Right renal pelvis (tissue), 4 donors: ENCODE results near the gene SUGT1. TPM values are rescaled to one million over a fixed set of nuclear protein-coding genes. Genes with fewer than 3 reads are reported as not detected.
A peak's percentile ranks its signal among the peaks of the same experiment; 100 is the strongest.
"Not testable (repeated sequence)": the region's sequence is repeated elsewhere in the genome, so short reads cannot be mapped to it uniquely, and the experiment has no call there.

Experiments used
- DNase-seq, 4 donors: peaks; one replicate each; pipeline ENCODE4 v3.0.0-alpha.2; 2013; ENCODE audit warnings: low read depth in 4 of 4, low spot score in 3 of 4, missing footprints in 1 of 4
- polyA plus RNA-seq, 4 donors: library from polyadenylated mRNA; unstranded; fragments of 120-200 nt; gene quantifications; one replicate each; pipeline ENCODE4 v1.2.1, GENCODE V29; 2013; ENCODE audit not compliant: insufficient read length in 4 of 4

The SUGT1 gene
- polyA plus RNA-seq = 10 to 100 TPM; 53.4 to 58.6 (median 56.4) TPM

- DNase-seq = peak; percentile 94 to 96 (median 95)
Measured at GRCh38 chr13:52652196-52652979, at the start of gene SUGT1. Gene SUGT1, plus strand, starts transcription at chr13:52652836. Its CDS starts 85 bp downstream, at chr13:52652921.

GRCh38 chr13:52603316-52603715 is 49.3 kb upstream of the SUGT1 start:
- DNase-seq = not testable (repeated sequence)

- not testable (repeated sequence) for DNase-seq
Measured at GRCh38 chr13:52606126-52606525, 46.5 kb upstream of the SUGT1 start.

GRCh38 chr13:52606795-52607194 is 45.8 kb upstream of the SUGT1 start:
- DNase-seq = not testable (repeated sequence)

DNA sequence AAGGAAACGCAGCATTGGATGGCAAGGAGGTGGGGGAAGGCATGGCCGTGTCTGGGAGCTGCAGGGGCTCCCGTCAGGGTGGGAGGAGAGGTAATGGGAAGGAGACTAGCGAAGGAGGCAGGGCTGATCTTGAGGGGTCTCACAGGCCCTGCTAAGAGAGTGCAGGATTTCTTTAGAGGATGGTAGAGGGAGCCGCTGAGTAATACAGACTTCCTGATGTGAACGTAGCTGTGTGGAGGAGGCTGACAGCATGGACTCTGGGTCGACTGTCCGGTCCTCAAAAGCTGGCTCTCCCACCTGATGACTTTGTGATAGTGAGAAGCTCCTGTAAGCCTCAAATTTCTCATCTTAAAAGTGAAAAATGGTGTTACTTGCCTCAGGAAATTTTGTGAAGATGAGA is 44.5 kb upstream of the SUGT1 start:
- DNase-seq = not testable (repeated sequence)

DNA sequence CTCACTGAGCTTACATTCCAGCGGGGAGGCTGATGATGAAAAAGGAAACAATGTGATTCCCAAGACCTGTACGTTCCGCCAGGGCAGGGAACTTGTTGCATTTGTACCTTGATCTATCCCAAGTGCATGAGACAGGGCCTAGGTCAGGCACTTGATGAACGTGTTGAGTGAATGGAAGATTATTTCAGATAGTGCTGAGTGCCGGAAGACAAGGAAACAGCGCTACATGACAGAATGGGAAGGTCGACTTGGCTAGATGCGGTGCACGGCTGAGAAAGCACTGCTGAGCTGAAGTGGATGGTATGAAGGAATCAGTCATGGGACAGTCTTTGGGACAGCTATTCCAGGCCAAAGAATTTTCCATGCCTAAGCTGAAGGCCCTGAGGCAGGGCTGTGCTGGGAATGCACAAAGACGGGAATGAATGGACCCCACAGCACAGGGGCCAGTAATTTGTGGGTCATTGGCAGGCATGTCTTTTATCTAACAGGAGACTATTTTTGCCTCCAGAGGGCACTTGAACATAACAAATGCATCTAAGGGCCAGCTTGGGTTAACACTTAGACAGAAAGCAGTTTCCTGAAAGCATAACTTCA is 43.5 kb upstream of the SUGT1 start:
- not testable (repeated sequence) for DNase-seq

- DNase-seq = not testable (repeated sequence)
Measured at GRCh38 chr13:52610158-52610557, 42.5 kb upstream of the SUGT1 start.

GRCh38 chr13:52615134-52615801 is 37.4 kb upstream of the SUGT1 start:
- DNase-seq = no peak

GRCh38 chr13:52615812-52616211 is 36.8 kb upstream of the SUGT1 start:
- DNase-seq = no peak

- peak; percentile 68 to 78 (median 75) for DNase-seq
Measured at GRCh38 chr13:52617070-52618060, 35.3 kb upstream of the SUGT1 start.

- DNase-seq = not testable (repeated sequence)
Measured at GRCh38 chr13:52631083-52631690, 21.4 kb upstream of the SUGT1 start.

GRCh38 chr13:52638666-52639328 is 13.8 kb upstream of the SUGT1 start:
- DNase-seq = no peak

DNA sequence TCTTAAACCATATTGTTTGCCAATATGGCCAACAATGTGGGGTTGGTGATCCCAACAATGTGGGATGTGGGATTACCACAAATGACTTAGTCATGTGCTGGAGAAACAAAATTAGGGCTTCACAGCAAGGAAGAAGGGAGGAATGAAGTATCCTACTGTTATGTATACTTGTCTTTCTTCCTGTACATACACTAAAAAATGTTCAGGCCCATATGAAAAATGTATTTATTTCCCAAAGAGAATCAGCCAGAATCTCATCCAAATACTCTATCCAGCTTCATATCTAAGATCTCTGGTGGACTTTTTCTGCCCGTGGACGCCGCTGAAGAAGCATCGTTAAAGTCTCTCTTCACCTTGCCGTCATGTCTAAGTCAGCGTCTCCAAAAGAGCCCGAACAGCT is 10.5 kb upstream of the SUGT1 start, which contains the start of gene HNRNPA1L2:
Gene HNRNPA1L2 (plus strand): TSS at position 301 of the 400 bp plus-strand sequence. CDS start 62 bp downstream, at position 363.
- DNase-seq = no peak

- DNase-seq = no peak
Measured at GRCh38 chr13:52644108-52644507, 8.5 kb upstream of the SUGT1 start.

DNA sequence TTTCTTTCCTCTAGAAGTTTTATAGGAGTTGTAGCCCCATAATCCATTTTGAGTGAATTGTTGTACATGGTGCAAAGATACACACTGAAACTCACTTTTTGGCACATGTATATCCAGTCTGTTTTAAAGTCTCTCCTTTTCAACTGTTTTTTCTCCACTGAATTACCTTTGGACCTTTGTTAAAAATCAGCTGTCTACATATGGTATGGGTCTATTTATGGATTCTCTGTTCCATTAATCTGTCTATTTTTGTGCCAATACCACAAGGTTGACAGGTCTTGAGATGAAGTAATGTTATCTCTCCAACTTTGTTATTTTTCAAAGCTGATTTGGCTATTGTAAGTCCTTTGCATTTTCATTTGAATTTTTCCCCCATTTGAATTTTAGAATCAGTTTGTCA is 5.7 kb upstream of the SUGT1 start:
- DNase-seq = no peak

DNA sequence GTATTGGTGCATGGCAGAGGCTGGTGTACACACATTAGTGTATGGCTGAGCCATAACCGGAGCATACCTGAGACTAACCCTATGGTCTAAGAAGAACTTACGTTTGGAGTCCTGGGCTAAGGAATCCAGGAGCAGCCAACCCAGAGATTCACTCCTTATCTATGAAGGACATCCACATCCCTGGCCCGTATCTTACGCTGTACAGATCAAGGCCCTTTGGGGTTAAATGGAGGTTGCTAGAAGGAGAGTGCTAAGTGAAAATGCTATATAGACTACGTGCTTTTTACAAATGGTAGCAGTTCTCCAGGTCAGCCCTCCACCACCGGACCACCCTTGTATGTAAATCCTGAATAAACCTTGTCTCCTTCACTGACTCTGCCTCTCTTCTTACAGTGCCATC is 1.9 kb upstream of the SUGT1 start:
- no peak for DNase-seq

DNA sequence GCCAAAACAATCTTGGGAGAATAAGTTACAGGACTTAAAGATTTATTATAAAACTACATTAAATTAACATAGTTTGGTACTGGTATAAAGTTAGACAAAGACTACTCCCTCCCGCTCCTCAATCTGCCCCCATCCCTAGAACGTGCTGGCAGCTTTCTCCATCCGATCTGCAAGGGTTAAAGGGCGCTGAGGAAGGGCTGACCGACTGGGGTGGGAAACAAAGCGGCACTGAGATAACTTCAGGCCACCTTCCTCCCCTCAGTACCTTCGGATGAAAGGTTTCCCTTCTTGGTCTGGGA is 790 bp upstream of the SUGT1 start:
- DNase-seq = no peak

DNA sequence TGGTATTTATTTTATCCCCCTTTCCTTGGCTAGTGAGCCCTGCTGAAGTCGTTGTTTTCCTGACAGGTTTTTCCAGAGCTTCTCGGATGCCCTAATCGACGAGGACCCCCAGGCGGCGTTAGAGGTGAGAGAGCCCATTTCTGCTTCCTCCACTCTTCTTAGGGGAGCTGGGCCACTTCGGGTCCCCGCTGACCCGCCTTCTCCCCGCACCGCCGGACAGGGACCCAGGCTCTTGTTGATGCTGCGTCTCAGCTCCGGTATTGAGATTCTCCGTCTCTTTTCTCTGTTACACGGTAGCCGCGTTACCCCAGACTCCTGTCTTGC is 306 bp downstream of the SUGT1 start:
- peak in 1 of 4 donors; percentile 38 for DNase-seq

- DNase-seq = no peak
Measured at GRCh38 chr13:52659340-52659739, 6.7 kb downstream of the SUGT1 start.

- no peak for DNase-seq
Measured at GRCh38 chr13:52664272-52664671, 11.6 kb downstream of the SUGT1 start.
